Neuron (in vitro differentiated cells): ENCODE data around the gene RGR.

Source experiments
- H2AFZ ChIP-seq: one replicate; pipeline ENCODE4 v1.6.1; 2013; ENCODE audit warnings: low read depth, mild to moderate bottlenecking, inconsistent platforms, low read length, moderate library complexity
- H3K27me3 ChIP-seq: one replicate; pipeline ENCODE4 v1.6.1; 2013; ENCODE audit warnings: low read length; ENCODE audit not compliant: insufficient read depth
- H3K36me3 ChIP-seq: one replicate; pipeline ENCODE4 v1.6.1; 2013; ENCODE audit warnings: low read length; ENCODE audit not compliant: insufficient read depth
- H3K4me1 ChIP-seq: one replicate; pipeline ENCODE4 v1.6.1; 2013; ENCODE audit warnings: low read length; ENCODE audit not compliant: insufficient read depth
- H3K4me3 ChIP-seq: 2 replicates; pipeline ENCODE4 v1.5.1; 2013; ENCODE audit warnings: mild to moderate bottlenecking, low read length, moderate library complexity
- H3K9me3 ChIP-seq: one replicate; pipeline ENCODE4 v1.6.1; 2013; ENCODE audit warnings: low read length

Gene RGR

DNA sequence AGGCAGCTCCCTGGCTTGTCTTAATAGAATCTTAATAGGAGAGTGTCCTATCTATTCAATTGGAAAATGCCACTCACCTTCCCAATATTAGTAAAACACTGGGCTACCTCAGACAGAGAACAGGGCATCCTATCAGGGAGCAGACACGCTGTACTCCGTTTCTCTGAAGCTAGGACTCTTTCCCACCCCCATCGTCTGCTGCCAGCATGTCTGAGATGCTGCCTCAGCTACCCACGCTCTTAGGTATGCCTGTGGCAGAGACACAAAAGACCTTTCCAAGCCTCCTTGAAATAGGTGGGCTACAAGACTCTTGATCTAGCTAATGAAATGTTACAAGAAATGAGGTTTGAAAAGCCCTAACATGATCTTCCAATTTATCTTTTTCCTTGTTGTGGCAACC is 17.0 kb upstream of the RGR start:
- no peaks in the 10 kb centered on the region for H3K9me3 ChIP-seq
- H3K4me3 ChIP-seq: no peak overlapping the region

DNA sequence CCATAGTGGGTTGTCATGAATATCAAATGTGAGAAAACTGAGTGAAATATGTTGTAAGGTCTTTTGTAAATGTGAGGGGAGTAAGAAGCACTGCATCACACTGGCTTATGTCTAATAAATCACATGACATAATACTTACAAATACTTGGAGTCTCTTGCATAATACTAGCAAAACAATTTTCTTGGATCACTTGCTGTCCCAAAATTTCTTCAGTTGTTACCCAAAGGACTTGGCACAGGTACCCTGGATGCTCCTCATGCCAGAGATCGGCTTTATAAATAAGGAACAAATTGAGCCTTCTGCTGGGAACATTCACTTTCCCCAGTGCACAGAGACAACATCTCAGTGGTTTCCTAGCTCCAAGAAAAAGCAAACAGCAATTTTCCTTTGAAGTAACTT is 14.5 kb upstream of the RGR start:
- H3K4me3 ChIP-seq: no peak overlapping the region
- no peaks in the 10 kb centered on the region for H3K36me3 ChIP-seq
- no peaks in the 10 kb centered on the region for H3K4me1 ChIP-seq
- no peaks in the 10 kb centered on the region for H3K9me3 ChIP-seq
- H2AFZ ChIP-seq: no peak overlapping the region
- H3K27me3 ChIP-seq: peaks cover 3% of the 10 kb centered on the region

More for the DNA sequence above, 17.0 kb upstream of the RGR start:
- H2AFZ ChIP-seq: no peak overlapping the region
- H3K27me3 ChIP-seq: peaks cover 3% of the 10 kb centered on the region
- H3K4me1 ChIP-seq: no peaks in the 10 kb centered on the region
- no peaks in the 10 kb centered on the region for H3K36me3 ChIP-seq

DNA sequence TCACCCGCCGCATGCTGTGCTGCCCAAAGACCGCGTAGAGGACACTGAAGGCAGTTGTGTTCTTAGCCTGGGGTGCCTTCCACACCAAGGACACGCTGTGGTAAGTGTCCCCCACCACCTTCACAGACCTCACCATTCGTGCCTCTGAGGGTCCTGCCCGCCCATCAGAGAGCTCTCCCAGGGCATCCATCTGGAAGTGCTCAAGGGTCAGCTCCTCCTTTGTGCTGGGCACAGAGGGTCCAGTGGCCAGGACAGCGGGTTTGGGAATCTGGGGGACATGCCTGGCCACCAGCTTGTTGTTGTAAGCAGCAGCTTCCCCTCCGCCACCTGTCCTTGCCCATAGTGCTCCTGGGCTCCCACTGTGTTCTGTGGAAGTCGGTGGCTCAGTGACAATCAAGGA is 12.5 kb upstream of the RGR start:
- Histone ChIP-seq H3K9me3 (peaks cover under 1% of the 10 kb centered on the region), H2AFZ (no peak overlapping the region), H3K4me3 (no peak overlapping the region), H3K4me1 (no peaks in the 10 kb centered on the region), H3K27me3 (no peaks in the 10 kb centered on the region), H3K36me3 (no peaks in the 10 kb centered on the region)

DNA sequence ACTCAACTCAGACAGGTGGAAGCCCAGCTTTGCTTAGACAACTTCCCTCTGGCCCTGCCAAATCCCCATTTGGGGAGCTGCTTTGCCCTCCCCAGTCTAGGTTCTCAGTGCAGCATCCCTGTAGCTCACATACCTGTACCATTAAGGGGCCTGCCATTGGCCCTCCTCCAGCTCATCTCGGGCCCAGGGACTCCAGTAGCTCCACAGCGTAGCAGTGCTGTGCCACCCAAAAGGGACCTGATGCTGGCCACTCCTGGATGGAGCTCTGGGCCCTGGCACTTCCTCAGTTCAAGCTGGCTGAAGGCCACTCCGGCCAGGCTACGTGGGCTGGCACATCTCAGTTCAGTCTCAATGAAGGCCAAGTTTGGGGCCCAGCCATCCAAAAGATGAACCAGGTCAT is 10.9 kb upstream of the RGR start:
- Histone ChIP-seq H3K36me3 (no peaks in the 10 kb centered on the region), H2AFZ (no peak overlapping the region), H3K27me3 (no peaks in the 10 kb centered on the region), H3K4me1 (no peaks in the 10 kb centered on the region), H3K4me3 (no peak overlapping the region), H3K9me3 (peaks cover 4% of the 10 kb centered on the region)

DNA sequence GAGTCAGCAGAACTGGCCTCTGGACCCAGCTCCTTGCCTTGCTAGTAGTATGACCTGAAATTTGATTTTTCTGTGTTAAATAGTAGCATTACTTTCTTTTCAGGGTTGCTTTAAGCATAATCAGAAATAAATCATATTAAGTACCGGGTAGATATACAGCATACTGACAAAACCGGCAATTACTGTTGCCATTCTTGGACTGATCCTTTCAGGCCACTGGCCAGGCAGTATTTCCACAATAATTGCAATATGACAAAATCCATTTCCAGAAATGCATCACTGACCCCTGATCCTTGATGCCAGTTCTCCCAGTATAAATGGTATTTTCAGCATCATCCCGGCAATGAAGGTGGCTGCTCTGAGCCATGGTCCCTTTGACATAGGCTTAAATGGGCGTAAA is 10.4 kb upstream of the RGR start:
- H3K4me3 ChIP-seq: no peak overlapping the region
- no peaks in the 10 kb centered on the region for H3K27me3 ChIP-seq
- no peak overlapping the region for H2AFZ ChIP-seq
- no peaks in the 10 kb centered on the region for H3K36me3 ChIP-seq
- H3K9me3 ChIP-seq: peaks cover 4% of the 10 kb centered on the region
- no peaks in the 10 kb centered on the region for H3K4me1 ChIP-seq

GRCh38 chr10:84235096-84235495 is 9.8 kb upstream of the RGR start:
- H3K9me3 ChIP-seq: peaks cover 4% of the 10 kb centered on the region
- no peaks in the 10 kb centered on the region for H3K36me3 ChIP-seq
- H3K4me3 ChIP-seq: no peak overlapping the region
- no peaks in the 10 kb centered on the region for H3K4me1 ChIP-seq
- no peak overlapping the region for H2AFZ ChIP-seq
- H3K27me3 ChIP-seq: no peaks in the 10 kb centered on the region

GRCh38 chr10:84236807-84237198 is 8.1 kb upstream of the RGR start:
- Histone ChIP-seq H3K4me1 (no peaks in the 10 kb centered on the region), H2AFZ (no peak overlapping the region), H3K9me3 (peaks cover 4% of the 10 kb centered on the region), H3K4me3 (no peak overlapping the region), H3K27me3 (no peaks in the 10 kb centered on the region), H3K36me3 (no peaks in the 10 kb centered on the region)

DNA sequence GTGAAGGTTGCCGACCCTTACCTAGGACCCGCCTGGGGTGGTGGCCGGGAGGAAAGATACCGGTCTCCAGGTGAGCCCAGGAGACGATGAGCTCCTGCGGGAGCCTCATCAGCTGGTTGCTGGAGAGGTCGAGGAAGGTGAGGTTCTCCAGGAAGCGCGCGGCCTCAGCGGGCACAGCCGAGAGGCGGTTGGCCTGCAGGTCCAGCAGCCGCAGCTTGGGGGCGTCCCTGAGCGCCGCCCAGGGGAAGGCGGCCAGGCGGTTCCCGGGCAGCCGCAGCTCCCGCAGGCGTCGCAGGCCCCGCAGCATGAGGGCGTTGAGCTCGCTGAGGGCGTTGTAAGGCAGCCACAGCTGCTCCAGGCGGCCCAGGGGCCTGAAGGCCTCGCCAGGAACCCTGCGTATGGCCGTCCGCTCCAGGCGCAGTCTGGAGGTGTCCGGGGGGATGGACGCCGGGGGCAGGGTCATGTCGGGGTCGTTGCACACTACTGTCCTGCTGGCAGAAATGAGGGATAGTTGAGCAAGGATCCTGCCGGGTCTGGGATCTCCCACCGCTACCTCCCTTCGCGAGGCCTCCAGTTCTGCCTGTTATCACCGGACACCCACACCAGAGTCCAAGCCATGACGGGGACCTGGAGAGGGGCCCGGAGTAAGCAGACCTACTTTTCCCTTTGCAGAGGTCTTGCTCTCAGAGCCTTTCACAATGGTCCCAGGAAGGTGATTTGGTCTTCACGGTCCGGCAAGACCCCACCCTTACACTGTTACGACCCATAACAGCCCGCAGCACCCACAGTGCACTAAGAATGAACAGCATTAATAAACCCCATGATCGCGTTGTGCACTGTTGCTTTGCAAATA is 7.4 kb upstream of the RGR start:
- H3K27me3 ChIP-seq: no peaks in the 10 kb centered on the region
- no peaks in the 10 kb centered on the region for H3K4me1 ChIP-seq
- no peak overlapping the region for H3K4me3 ChIP-seq
- H3K9me3 ChIP-seq: peaks cover 4% of the 10 kb centered on the region
- H3K36me3 ChIP-seq: no peaks in the 10 kb centered on the region
- H2AFZ ChIP-seq: no peak overlapping the region

DNA sequence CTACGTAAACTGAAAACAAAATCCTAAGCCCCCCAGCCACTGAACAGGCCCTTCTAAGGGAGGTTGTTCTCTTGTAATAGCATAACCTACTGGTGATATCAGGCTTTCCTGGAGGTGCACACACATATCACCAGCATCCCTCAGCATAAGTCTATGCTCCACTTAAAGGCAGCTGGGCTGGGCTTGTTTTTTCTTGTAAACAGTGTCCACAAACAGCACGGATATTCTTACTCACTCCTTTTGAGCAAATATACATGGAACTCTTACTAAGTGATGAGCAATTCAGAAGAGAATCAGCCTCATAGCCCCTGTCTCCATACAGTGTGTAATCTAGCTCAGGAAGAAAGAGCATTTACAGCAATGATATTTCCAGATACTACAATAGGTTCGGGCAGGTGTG is 5.9 kb upstream of the RGR start:
- no peaks in the 10 kb centered on the region for H3K4me1 ChIP-seq
- no peak overlapping the region for H2AFZ ChIP-seq
- no peaks in the 10 kb centered on the region for H3K36me3 ChIP-seq
- H3K9me3 ChIP-seq: peaks cover 4% of the 10 kb centered on the region
- no peak overlapping the region for H3K4me3 ChIP-seq
- no peaks in the 10 kb centered on the region for H3K27me3 ChIP-seq

DNA sequence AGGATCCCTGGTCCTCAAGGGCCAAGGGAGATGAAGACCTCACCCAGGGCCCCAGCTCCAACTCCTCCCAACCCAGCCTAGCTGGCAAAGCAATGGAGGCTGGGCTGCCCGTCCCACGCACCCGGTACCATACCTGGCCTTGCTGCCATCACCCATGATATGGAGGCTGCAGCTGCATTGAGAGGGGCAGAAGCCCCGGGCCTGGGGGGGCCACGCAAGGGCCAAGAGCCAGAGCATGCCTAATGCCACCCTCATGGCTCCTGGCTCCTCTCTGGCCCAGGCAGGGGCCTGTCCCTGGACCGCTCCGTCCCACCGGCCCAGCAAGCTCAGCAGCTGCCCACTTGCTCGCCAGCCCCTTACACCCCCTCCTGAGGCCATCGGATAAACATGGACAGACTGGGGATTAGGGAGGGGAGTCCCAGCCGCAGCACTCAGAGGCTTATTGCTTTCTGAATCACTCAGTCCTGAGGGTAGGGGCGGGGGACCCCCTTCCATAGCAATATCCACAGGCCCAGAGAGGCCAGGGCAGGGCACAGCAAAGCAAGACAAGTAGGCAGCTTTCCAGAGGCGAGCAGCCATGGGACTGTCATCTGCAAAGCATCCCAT is 3.6 kb upstream of the RGR start, which contains the start of gene LRIT1:
LRIT1 (minus strand) TSS at position 362 of the 606 bp plus-strand sequence; CDS start at position 255, 107 bp downstream.
- no peak within 1 kb of the TSS for H3K4me3 ChIP-seq
- peaks cover 4% of the 10 kb centered on the region for H3K9me3 ChIP-seq
- no peak within 1 kb of the TSS for H2AFZ ChIP-seq
- H3K4me1 ChIP-seq: peaks cover 21% of the 10 kb centered on the region
- H3K36me3 ChIP-seq: no peaks in the 10 kb centered on the region
- no peaks in the 10 kb centered on the region for H3K27me3 ChIP-seq

- no peaks in the 10 kb centered on the region for H3K36me3 ChIP-seq
- no peak overlapping the region for H3K4me3 ChIP-seq
- H3K9me3 ChIP-seq: no peaks in the 10 kb centered on the region
- peaks cover 22% of the 10 kb centered on the region for H3K4me1 ChIP-seq
- no peaks in the 10 kb centered on the region for H3K27me3 ChIP-seq
- no peak overlapping the region for H2AFZ ChIP-seq
Measured at GRCh38 chr10:84243759-84244158, 1.1 kb upstream of the RGR start.

DNA sequence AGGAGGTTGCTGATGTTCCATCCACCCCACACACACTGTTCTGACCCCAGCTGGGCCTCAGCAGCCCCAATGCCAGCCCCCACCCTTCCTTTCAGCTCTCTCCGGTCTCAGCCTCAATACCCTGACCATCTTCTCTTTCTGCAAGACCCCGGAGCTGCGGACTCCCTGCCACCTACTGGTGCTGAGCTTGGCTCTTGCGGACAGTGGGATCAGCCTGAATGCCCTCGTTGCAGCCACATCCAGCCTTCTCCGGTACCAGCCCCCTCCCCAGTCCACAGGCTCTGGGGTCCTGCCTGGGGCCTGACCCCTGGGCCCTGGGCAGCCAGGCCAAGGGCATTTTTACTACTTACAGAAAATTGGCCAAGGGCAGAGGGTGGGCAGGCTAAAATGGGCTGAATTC is 2.6 kb downstream of the RGR start:
- Histone ChIP-seq H3K36me3 (no peaks in the 10 kb centered on the region), H3K4me3 (no peak overlapping the region), H2AFZ (no peak overlapping the region), H3K4me1 (peaks cover 22% of the 10 kb centered on the region), H3K27me3 (no peaks in the 10 kb centered on the region), H3K9me3 (no peaks in the 10 kb centered on the region)

DNA sequence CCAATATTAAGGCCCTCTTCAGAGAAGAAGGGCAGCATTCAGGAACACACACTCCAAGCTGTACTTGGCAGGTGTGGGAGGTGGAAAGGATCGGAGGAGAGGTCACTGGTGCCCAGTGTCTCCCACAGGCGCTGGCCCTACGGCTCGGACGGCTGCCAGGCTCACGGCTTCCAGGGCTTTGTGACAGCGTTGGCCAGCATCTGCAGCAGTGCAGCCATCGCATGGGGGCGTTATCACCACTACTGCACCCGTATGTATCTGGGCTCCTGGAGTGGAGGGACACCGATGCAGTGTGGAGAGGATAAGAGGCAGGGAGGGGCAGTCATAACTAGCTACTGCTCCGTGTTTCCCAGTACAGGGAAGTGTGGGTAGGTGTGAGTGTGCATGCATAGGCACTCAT is 3.9 kb downstream of the RGR start:
- Histone ChIP-seq H3K4me3 (no peak overlapping the region), H3K36me3 (no peaks in the 10 kb centered on the region), H3K27me3 (no peaks in the 10 kb centered on the region), H3K4me1 (peaks cover 22% of the 10 kb centered on the region), H2AFZ (no peak overlapping the region), H3K9me3 (no peaks in the 10 kb centered on the region)
